Hepatocyte (in vitro differentiated cells): ENCODE measurements around the gene CDH6. TPM values are rescaled to one million over a fixed set of nuclear protein-coding genes. Genes with fewer than 3 reads are reported as not detected.

Experiments used
- DNase-seq: peaks from one replicate; pipeline ENCODE4 v3.0.0-alpha.2; 2016; ENCODE audit warnings: low spot score
- H2AFZ ChIP-seq: fragments of 200-600 bp; sonication (generic); 2 replicates; pipeline ENCODE4 v1.6.0; 2016; ENCODE audit warnings: antibody characterized with exemption, mild to moderate bottlenecking
- H3K27ac ChIP-seq: fragments of 200-600 bp; sonication (generic); 2 replicates; pipeline ENCODE4 v1.5.1; 2016; ENCODE audit warnings: mild to moderate bottlenecking
- H3K27me3 ChIP-seq: fragments of 200-600 bp; sonication (generic); 2 replicates; pipeline ENCODE4 v1.6.1; 2016
- H3K36me3 ChIP-seq: fragments of 200-600 bp; sonication (generic); replicated peaks from 2 replicates; pipeline ENCODE4 v1.5.1; 2016; ENCODE audit warnings: low read depth; ENCODE audit not compliant: insufficient read depth
- H3K4me1 ChIP-seq: fragments of 200-600 bp; sonication (generic); 2 replicates; pipeline ENCODE4 v1.5.1; 2016; ENCODE audit warnings: mild to moderate bottlenecking, moderate library complexity; ENCODE audit not compliant: insufficient read depth
- H3K4me2 ChIP-seq: fragments of 200-600 bp; sonication (generic); 2 replicates; pipeline ENCODE4 v1.6.0; 2016
- H3K4me3 ChIP-seq: fragments of 200-600 bp; sonication (generic); 2 replicates; pipeline ENCODE4 v1.5.1; 2016; ENCODE audit warnings: mild to moderate bottlenecking
- H3K79me2 ChIP-seq: fragments of 200-600 bp; sonication (generic); 2 replicates; pipeline ENCODE4 v1.6.0; 2017; ENCODE audit warnings: mild to moderate bottlenecking
- H3K9me2 ChIP-seq: fragments of 200-600 bp; sonication (generic); replicated peaks from 2 replicates; pipeline ENCODE4 v1.6.0; 2017; ENCODE audit warnings: mild to moderate bottlenecking; ENCODE audit not compliant: insufficient read depth
- H3K9me3 ChIP-seq: fragments of 200-600 bp; sonication (generic); 2 replicates; pipeline ENCODE4 v1.5.1; 2016; ENCODE audit warnings: low read depth, mild to moderate bottlenecking
- H4K20me1 ChIP-seq: fragments of 200-600 bp; sonication (generic); 2 replicates; pipeline ENCODE4 v1.6.0; 2016; ENCODE audit warnings: mild to moderate bottlenecking; ENCODE audit not compliant: insufficient read depth, poor library complexity, severe bottlenecking
- CTCF ChIP-seq: fragments of 200-600 bp; sonication (generic); IDR thresholded peaks from 2 replicates; pipeline ENCODE4 v1.5.1; 2016; ENCODE audit warnings: antibody characterized with exemption, mild to moderate bottlenecking; ENCODE audit not compliant: poor library complexity
- EZH2 ChIP-seq: fragments of 200-600 bp; sonication (generic); IDR thresholded peaks from 2 replicates; pipeline ENCODE4 v1.6.1; 2016; ENCODE audit warnings: antibody characterized with exemption, mild to moderate bottlenecking, borderline replicate concordance
- EZH2phosphoT487 ChIP-seq: fragments of 200-600 bp; sonication (generic); IDR thresholded peaks from one replicate; pipeline ENCODE4 v1.6.1; 2018; ENCODE audit warnings: antibody characterized with exemption, mild to moderate bottlenecking, low read depth, moderate library complexity; ENCODE audit not compliant: unreplicated experiment, severe bottlenecking
- WGBS: methylation state at CpG from one replicate; pipeline ENCODE4 v1.1.6; 2016; ENCODE audit warnings: low lambda C conversion rate; ENCODE audit errors: missing lambda C conversion rate; 5-methylcytosine and 5-hydroxymethylcytosine counted together
- polyA plus RNA-seq: library from polyadenylated mRNA; unstranded; fragments of >200 nt; fragmentation: Nextera tagmentation; extraction: Ambion mirVana; gene quantifications from 2 replicates; pipeline ENCODE4 v1.2.1, GENCODE V29; 2016
- total RNA-seq: library from RNA; depleted of rRNA; stranded (reverse); fragments of >200 nt; gene quantifications from 2 replicates; pipeline ENCODE4 v1.2.3, GENCODE V29; 2014

The CDH6 gene
- total and polyA plus RNA-seq, 2 experiments from 2014 or later, result 11.6 to 36.9 TPM

- Histone ChIP-seq H3K4me1 (no peaks in the 10 kb centered on the region), H2AFZ (no peak overlapping the region), H3K4me3 (no peak overlapping the region), H3K27me3 (no peaks in the 10 kb centered on the region), H3K36me3 (no peaks in the 10 kb centered on the region), H3K4me2 (no peak overlapping the region), H3K79me2 (no peaks in the 10 kb centered on the region), H3K27ac (no peak overlapping the region), H3K9me3 (no peaks in the 10 kb centered on the region), H4K20me1 (no peaks in the 10 kb centered on the region), H3K9me2 (no peaks in the 10 kb centered on the region)
- TF ChIP-seq EZH2phosphoT487 (no peak), EZH2 (no peak), CTCF (no peak)
- no peak for DNase-seq
- 85% methylated on average over 4 of the region's 4 CpGs for WGBS
Observed at GRCh38 chr5:31319335-31319734, 125.8 kb downstream of the CDH6 start.

GRCh38 chr5:31322946-31323345 is 129.5 kb downstream of the CDH6 start:
- Histone ChIP-seq H3K79me2 (no peaks in the 10 kb centered on the region), H2AFZ (no peak overlapping the region), H3K9me2 (no peaks in the 10 kb centered on the region), H3K36me3 (no peaks in the 10 kb centered on the region), H3K9me3 (no peaks in the 10 kb centered on the region), H4K20me1 (no peaks in the 10 kb centered on the region), H3K4me3 (no peak overlapping the region), H3K4me1 (no peaks in the 10 kb centered on the region), H3K4me2 (no peak overlapping the region), H3K27ac (no peak overlapping the region), H3K27me3 (no peaks in the 10 kb centered on the region)
- no peak for DNase-seq
- no peak for TF ChIP-seq CTCF
- TF ChIP-seq EZH2phosphoT487, result no peak
- no peak for TF ChIP-seq EZH2
- WGBS, result 90% methylated on average over 18 of the region's 18 CpGs

- TF ChIP-seq CTCF (no peak), EZH2phosphoT487 (no peak), EZH2 (no peak)
Observed at GRCh38 chr5:31324842-31325241, 131.4 kb downstream of the CDH6 start.

More at GRCh38 chr5:31324842-31325241, 131.4 kb downstream of the CDH6 start:
- H3K4me3 ChIP-seq, result no peak overlapping the region
- no peak for DNase-seq
- no peaks in the 10 kb centered on the region for H3K79me2 ChIP-seq
- no peak overlapping the region for H3K27ac ChIP-seq
- H2AFZ ChIP-seq, result no peak overlapping the region
- no peaks in the 10 kb centered on the region for H3K36me3 ChIP-seq
- H3K27me3 ChIP-seq, result no peaks in the 10 kb centered on the region
- H3K9me2 ChIP-seq, result no peaks in the 10 kb centered on the region
- H3K9me3 ChIP-seq, result no peaks in the 10 kb centered on the region
- no peaks in the 10 kb centered on the region for H3K4me1 ChIP-seq
- no peaks in the 10 kb centered on the region for H4K20me1 ChIP-seq
- WGBS, result 90% methylated on average over 3 of the region's 3 CpGs
- no peak overlapping the region for H3K4me2 ChIP-seq
